HepG2 (cell line): ENCODE results near the gene GTF2I. TPM values are rescaled to one million over a fixed set of nuclear protein-coding genes. Genes with fewer than 3 reads are reported as not detected.

ENCODE experiments used
- AHDC1 ChIP-seq: sonication (generic); formaldehyde crosslinking; IDR thresholded peaks from 2 replicates; pipeline ENCODE4 v1.5.1; 2020; ENCODE audit warnings: mild to moderate bottlenecking, missing genetic modification reagents, borderline replicate concordance
- ARNTL ChIP-seq: sonication (generic); formaldehyde crosslinking; IDR thresholded peaks from 2 replicates; pipeline ENCODE4 v1.4.0; 2020; ENCODE audit warnings: mild to moderate bottlenecking, missing genetic modification reagents
- BORCS8-MEF2B ChIP-seq: sonication (generic); formaldehyde crosslinking; IDR thresholded peaks from 2 replicates; pipeline ENCODE4 v1.8.0; 2022; ENCODE audit warnings: mild to moderate bottlenecking, missing genetic modification reagents
- CENPBD1 ChIP-seq: sonication (generic); formaldehyde crosslinking; IDR thresholded peaks from 2 replicates; pipeline ENCODE4 v1.8.0; 2022; ENCODE audit warnings: missing genetic modification reagents, low read depth, mild to moderate bottlenecking, borderline replicate concordance
- CREB1 ChIP-seq, 2 experiments: fragments of 450-650 bp in 1 of 2; IDR thresholded peaks; 2 replicates each; pipeline ENCODE4 v1.6.1; 2016 to 2017; ENCODE audit warnings: control low read depth in 1 of 2, mild to moderate bottlenecking in 1 of 2, missing compliant biosample characterization in 1 of 2, missing genetic modification characterization in 1 of 2
- ETV5 ChIP-seq: IDR thresholded peaks from 2 replicates; pipeline ENCODE4 v1.6.1; 2018; ENCODE audit warnings: missing biosample characterization, missing genetic modification reagents, inconsistent platforms, borderline replicate concordance
- FOXP1 ChIP-seq, 2 experiments: fragments of 450-650 bp in 1 of 2; IDR thresholded peaks; 2 replicates each; pipeline ENCODE4 v1.6.1; 2017 to 2018; ENCODE audit warnings: antibody characterized with exemption in 1 of 2
- KLF16 ChIP-seq, 2 experiments: sonication (generic) in 1 of 2; formaldehyde crosslinking in 1 of 2; IDR thresholded peaks; 2 replicates each; pipeline versions ENCODE4 v1.6.1 to v1.8.0; 2016 to 2023; ENCODE audit warnings: missing genetic modification reagents in 2 of 2, missing compliant biosample characterization in 1 of 2
- MAFF ChIP-seq: IDR thresholded peaks from 2 replicates; pipeline ENCODE4 v1.6.1; 2011; ENCODE audit warnings: low read depth, low read length, improper control_type of control experiment
- MAFG ChIP-seq: sonication (generic); formaldehyde crosslinking; IDR thresholded peaks from 2 replicates; pipeline ENCODE4 v1.5.1; 2020; ENCODE audit warnings: mild to moderate bottlenecking, missing genetic modification reagents
- MEIS1 ChIP-seq: sonication (generic); formaldehyde crosslinking; IDR thresholded peaks from 2 replicates; pipeline ENCODE4 v1.9.0; 2021; ENCODE audit warnings: mild to moderate bottlenecking, missing genetic modification reagents, moderate library complexity, borderline replicate concordance
- POLR2G ChIP-seq: fragments of 200-400 bp; formaldehyde crosslinking; IDR thresholded peaks from 2 replicates; pipeline ENCODE4 v1.6.1; 2018; ENCODE audit warnings: mild to moderate bottlenecking, low read depth, low read length, moderate library complexity
- RAD51 ChIP-seq: fragments of 450-650 bp; IDR thresholded peaks from 2 replicates; pipeline ENCODE4 v1.6.1; 2016; ENCODE audit warnings: borderline replicate concordance
- TEAD3 ChIP-seq: optimal IDR thresholded peaks from 2 replicates; pipeline ENCODE3; 2016; ENCODE audit warnings: borderline replicate concordance
- ZZZ3 ChIP-seq: sonication (generic); formaldehyde crosslinking; IDR thresholded peaks from 2 replicates; pipeline ENCODE4 v1.4.0; 2020; ENCODE audit warnings: missing genetic modification reagents, mild to moderate bottlenecking, borderline replicate concordance
- polyA plus RNA-seq, 8 experiments: library from polyadenylated mRNA; depleted of rRNA in 3 of 8; stranded (reverse) in 7 of 8; unstranded in 1 of 8; fragments of >200 nt; fragmentation: Illumina TruSeq in 4 of 8; extraction: Trizol in 4 of 8; gene quantifications; 2 replicates each; pipeline versions ENCODE4 v1.2.1 to v1.2.3, GENCODE V29; 2011 to 2016; ENCODE audit warnings: low read depth in 4 of 8, missing spikeins in 1 of 8, mixed read lengths in 1 of 8; ENCODE audit not compliant: insufficient read depth in 1 of 8
- total RNA-seq, 5 experiments: library from RNA; depleted of rRNA; stranded (reverse); fragments of >200 nt; fragmentation: Illumina TruSeq; extraction: Trizol; gene quantifications; 2 replicates each; pipeline ENCODE4 v1.2.3, GENCODE V29; 2016; ENCODE audit warnings: low read depth in 1 of 5
- TF ChIP-seq, protein P1 (sequence below): sonication (generic); formaldehyde crosslinking; IDR thresholded peaks from 2 replicates; pipeline ENCODE4 v1.8.1; 2022; ENCODE audit warnings: mild to moderate bottlenecking, missing genetic modification reagents
- TF ChIP-seq, protein P2 (sequence below): sonication (generic); formaldehyde crosslinking; IDR thresholded peaks from 2 replicates; pipeline ENCODE4 v1.8.0; 2022; ENCODE audit warnings: missing genetic modification reagents, mild to moderate bottlenecking, borderline replicate concordance
- TF ChIP-seq, protein P3 (sequence below): sonication (generic); formaldehyde crosslinking; conservative IDR thresholded peaks from 2 replicates; pipeline ENCODE4 v1.4.0; 2020; ENCODE audit warnings: missing genetic modification reagents

The GTF2I gene
- total and polyA plus RNA-seq, 2 of the 13 experiments (the other 11 are each of a cell fraction or from before 2014, with no cell fraction given): 74.6 to 125 TPM

DNA sequence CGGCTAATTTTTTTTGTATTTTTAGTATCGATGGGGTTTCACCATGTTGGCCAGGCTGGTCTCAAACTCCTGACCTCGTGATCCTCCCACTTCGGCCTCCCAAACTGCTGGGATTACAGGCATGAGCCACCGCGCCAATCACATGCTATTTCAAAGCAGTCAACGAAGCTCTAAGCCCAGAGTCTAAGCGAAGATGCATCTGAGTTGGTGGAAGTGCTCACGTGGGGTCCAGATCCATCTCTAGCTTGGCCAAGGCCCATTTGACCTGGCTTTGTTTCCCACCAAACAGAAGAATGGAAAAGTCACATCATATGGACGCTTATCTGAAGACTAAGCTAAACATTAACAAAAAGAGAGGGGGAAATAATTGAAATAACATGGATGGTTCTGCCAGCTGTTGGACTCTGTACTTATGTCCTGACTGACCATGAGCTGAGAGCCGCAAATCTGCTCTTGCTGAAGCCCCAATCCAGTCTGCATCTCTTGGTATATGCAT, 3.8 kb upstream of the GTF2I start (continued):
- TF ChIP-seq AHDC1 (CRISPR knock-in tag): peak; percentile 73; the same call in 1 of the 2 replicates
- TF ChIP-seq FOXP1 (IDR thresholded peaks at IDR 0.05): no peak
- peak; percentile 59 for TF ChIP-seq FOXP1 (CRISPR knock-in tag; IDR thresholded peaks at IDR 0.05)
- peak; percentile 54; the same call in 1 of the 2 replicates for TF ChIP-seq ETV5 (CRISPR knock-in tag)
- peak; percentile 67; the same call in 1 of the 2 replicates for TF ChIP-seq BORCS8-MEF2B (CRISPR knock-in tag)
- peak; percentile 97 for TF ChIP-seq TEAD3 (CRISPR knock-in tag)
- TF ChIP-seq, protein P1, sequence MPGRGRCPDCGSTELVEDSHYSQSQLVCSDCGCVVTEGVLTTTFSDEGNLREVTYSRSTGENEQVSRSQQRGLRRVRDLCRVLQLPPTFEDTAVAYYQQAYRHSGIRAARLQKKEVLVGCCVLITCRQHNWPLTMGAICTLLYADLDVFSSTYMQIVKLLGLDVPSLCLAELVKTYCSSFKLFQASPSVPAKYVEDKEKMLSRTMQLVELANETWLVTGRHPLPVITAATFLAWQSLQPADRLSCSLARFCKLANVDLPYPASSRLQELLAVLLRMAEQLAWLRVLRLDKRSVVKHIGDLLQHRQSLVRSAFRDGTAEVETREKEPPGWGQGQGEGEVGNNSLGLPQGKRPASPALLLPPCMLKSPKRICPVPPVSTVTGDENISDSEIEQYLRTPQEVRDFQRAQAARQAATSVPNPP: 0 out of 2 replicates have a peak, but pooled peaks have one; percentile 67
- TF ChIP-seq MAFG (CRISPR knock-in tag): no peak
- no peak for TF ChIP-seq ZZZ3 (CRISPR knock-in tag)
- TF ChIP-seq RAD51: peak; percentile 47; the same call in 1 of the 2 replicates
- TF ChIP-seq, protein P2, sequence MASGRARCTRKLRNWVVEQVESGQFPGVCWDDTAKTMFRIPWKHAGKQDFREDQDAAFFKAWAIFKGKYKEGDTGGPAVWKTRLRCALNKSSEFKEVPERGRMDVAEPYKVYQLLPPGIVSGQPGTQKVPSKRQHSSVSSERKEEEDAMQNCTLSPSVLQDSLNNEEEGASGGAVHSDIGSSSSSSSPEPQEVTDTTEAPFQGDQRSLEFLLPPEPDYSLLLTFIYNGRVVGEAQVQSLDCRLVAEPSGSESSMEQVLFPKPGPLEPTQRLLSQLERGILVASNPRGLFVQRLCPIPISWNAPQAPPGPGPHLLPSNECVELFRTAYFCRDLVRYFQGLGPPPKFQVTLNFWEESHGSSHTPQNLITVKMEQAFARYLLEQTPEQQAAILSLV (CRISPR knock-in tag): 0 out of 2 replicates have a peak, but pooled peaks have one; percentile 43
- TF ChIP-seq MEIS1 (CRISPR knock-in tag): no peak
- TF ChIP-seq, protein P3, sequence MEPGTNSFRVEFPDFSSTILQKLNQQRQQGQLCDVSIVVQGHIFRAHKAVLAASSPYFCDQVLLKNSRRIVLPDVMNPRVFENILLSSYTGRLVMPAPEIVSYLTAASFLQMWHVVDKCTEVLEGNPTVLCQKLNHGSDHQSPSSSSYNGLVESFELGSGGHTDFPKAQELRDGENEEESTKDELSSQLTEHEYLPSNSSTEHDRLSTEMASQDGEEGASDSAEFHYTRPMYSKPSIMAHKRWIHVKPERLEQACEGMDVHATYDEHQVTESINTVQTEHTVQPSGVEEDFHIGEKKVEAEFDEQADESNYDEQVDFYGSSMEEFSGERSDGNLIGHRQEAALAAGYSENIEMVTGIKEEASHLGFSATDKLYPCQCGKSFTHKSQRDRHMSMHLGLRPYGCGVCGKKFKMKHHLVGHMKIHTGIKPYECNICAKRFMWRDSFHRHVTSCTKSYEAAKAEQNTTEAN (CRISPR knock-in tag): 0 out of 2 replicates have a peak, but pooled peaks have one; percentile 24
- TF ChIP-seq MAFF: peak; percentile 39; the same call in 1 of the 2 replicates
- peak in 1 of 2 experiments; percentile 77; a peak in 2 of 4 replicates for TF ChIP-seq KLF16 (CRISPR knock-in tag; IDR thresholded peaks at IDR 0.05)
- 0 out of 2 replicates have a peak, but pooled peaks have one; percentile 27 for TF ChIP-seq POLR2G
- peak; percentile 58; the same call in 1 of the 2 replicates for TF ChIP-seq ARNTL (CRISPR knock-in tag)
- no peak for TF ChIP-seq CREB1 (IDR thresholded peaks at IDR 0.05)
- peak; percentile 67 for TF ChIP-seq CREB1 (CRISPR knock-in tag; IDR thresholded peaks at IDR 0.05)
- 0 out of 2 replicates have a peak, but pooled peaks have one; percentile 56 for TF ChIP-seq CENPBD1 (CRISPR knock-in tag)
